Inflammatory macrophage (primary cell): Measurements from ENCODE around the gene MAML3.

ENCODE experiments used
- DNase-seq, 2 donors: peaks; one replicate each; pipeline ENCODE4 v3.0.0-alpha.2; 2020 to 2022

MAML3 gene

GRCh38 chr4:139802931-139803330, 351.1 kb downstream of the MAML3 start:
- no peak for DNase-seq

- no peak for DNase-seq
Measured at GRCh38 chr4:139802488-139802887, 351.5 kb downstream of the MAML3 start.

- no peak for DNase-seq
Measured at GRCh38 chr4:139801895-139802294, 352.1 kb downstream of the MAML3 start.

- no peak for DNase-seq
Measured at GRCh38 chr4:139800082-139800481, 353.9 kb downstream of the MAML3 start.

- no peak for DNase-seq
Measured at GRCh38 chr4:139799615-139800014, 354.4 kb downstream of the MAML3 start.

GRCh38 chr4:139798456-139798855, 355.5 kb downstream of the MAML3 start:
- no peak for DNase-seq

- DNase-seq = no peak
Measured at GRCh38 chr4:139797287-139797686, 356.7 kb downstream of the MAML3 start.

GRCh38 chr4:139795527-139796314, 358.3 kb downstream of the MAML3 start:
- no peak for DNase-seq

GRCh38 chr4:139794158-139794954, 359.6 kb downstream of the MAML3 start:
- no peak for DNase-seq

GRCh38 chr4:139791681-139792080, 362.3 kb downstream of the MAML3 start:
- no peak for DNase-seq

GRCh38 chr4:139790291-139790690, 363.7 kb downstream of the MAML3 start:
- no peak for DNase-seq

- peak; percentile 33 to 42 for DNase-seq
Measured at GRCh38 chr4:139789096-139789654, 364.8 kb downstream of the MAML3 start.

- peak in 1 of 2 donors; percentile 50 for DNase-seq
Measured at GRCh38 chr4:139786494-139787354, 367.3 kb downstream of the MAML3 start.

- no peak for DNase-seq
Measured at GRCh38 chr4:139785356-139785755, 368.6 kb downstream of the MAML3 start.

- no peak for DNase-seq
Measured at GRCh38 chr4:139783741-139784484, 370.1 kb downstream of the MAML3 start.

- DNase-seq = no peak
Measured at GRCh38 chr4:139782926-139783522, 371.0 kb downstream of the MAML3 start.

- DNase-seq = peak; percentile 30 to 50
Measured at GRCh38 chr4:139781066-139781465, 372.9 kb downstream of the MAML3 start.

GRCh38 chr4:139779691-139780090, 374.3 kb downstream of the MAML3 start:
- no peak for DNase-seq

GRCh38 chr4:139777757-139778156, 376.2 kb downstream of the MAML3 start:
- DNase-seq = no peak

- DNase-seq = no peak
Measured at GRCh38 chr4:139776235-139776634, 377.7 kb downstream of the MAML3 start.

GRCh38 chr4:139774759-139775487, 379.1 kb downstream of the MAML3 start:
- DNase-seq = no peak
